ENCODE results near the gene ARHGEF17. TPM values are rescaled to one million over a fixed set of nuclear protein-coding genes. Genes with fewer than 3 reads are reported as not detected.

The ARHGEF17 gene
- total and polyA plus RNA-seq, 2 of the 13 experiments (the other 11 are each of a cell fraction or from before 2014, with no cell fraction given): 10.7 to 28.8 TPM

GRCh38 chr11:73271936-73272679 is 36.0 kb upstream of the ARHGEF17 start, which contains the start of gene P2RY6:
Gene P2RY6, plus strand, starts transcription at chr11:73272338. Its CDS starts 24,181 bp downstream, at chr11:73296519.
- no peak within 1 kb of the TSS for H2AFZ ChIP-seq (ENCODE audit: low read length)
- no peaks in the 10 kb centered on the region for H3K36me3 ChIP-seq (replicated peaks in 1 of 2; ENCODE audit: control insufficient read depth in 1 of 2, insufficient read depth in 2 of 2, low read length in 2 of 2)
- H4K20me1 ChIP-seq (ENCODE audit: insufficient read depth, low read length): no peaks in the 10 kb centered on the region
- H3K27me3 ChIP-seq (ENCODE audit: control insufficient read depth in 1 of 2, insufficient read depth in 2 of 2, low read length in 2 of 2): peaks cover 4 to 39% of the 10 kb centered on the region in 2 experiments; a peak in 4 of 5 replicates
- H3K27ac ChIP-seq (ENCODE audit: extremely low read length, insufficient read depth, low read length): no peak within 1 kb of the TSS
- FAIRE-seq: peak; percentile 83
- in situ Hi-C loops (cut with HindIII; ENCODE audit: extremely low pct_ligation_motif_present, low pct_unique_long_range_greater_than_20kb): no loop called here
- peaks cover 50% of the 10 kb centered on the region for H3K4me1 ChIP-seq (ENCODE audit: insufficient read depth, low read length)
- no peaks in the 10 kb centered on the region for H3K79me2 ChIP-seq (ENCODE audit: insufficient read depth, low read length)
- peak within 1 kb of the TSS; percentile 59 for H3K4me2 ChIP-seq (ENCODE audit: low read depth, low read length)
- H3K9ac ChIP-seq (ENCODE audit: insufficient read depth, low read depth, low read length): no peak within 1 kb of the TSS
- intact Hi-C loops (cut with micrococcal nuclease; ENCODE audit: unreplicated experiment): no loop called here
- WGBS (ENCODE audit: low lambda C conversion rate): 42% methylated on average over 11 of the region's 17 CpGs
- ChIA-PET CTCF (ENCODE audit: low intra/inter-chr PET ratio, low total read pairs) (no interaction called here), POLR2A (interaction anchor here (1.0 kb wide), 1 partner anchor 35 kb away, joined by 5 read pairs; no protein-coding TSS in a partner anchor)
- peak within 1 kb of the TSS in 1 of 3 experiments; percentile 45; a peak in 1 of 6 replicates for H3K4me3 ChIP-seq (replicated peaks in 1 of 3; ENCODE audit: insufficient read depth in 1 of 3, low read depth in 2 of 3, low read length in 3 of 3)
- peak; percentile 75 for DNase-seq (ENCODE audit: low spot score)
- no peaks in the 10 kb centered on the region for H3K9me3 ChIP-seq (ENCODE audit: low read length)
- no TSS peak for BruUV-seq (replicated peaks)
- peak; percentile 76 for ATAC-seq
- TF ChIP-seq ZBTB25 (CRISPR knock-in tag; IDR thresholded peaks at IDR 0.05) (no peak), ZNF446 (CRISPR knock-in tag; IDR thresholded peaks at IDR 0.05) (no peak), TRIM24 (CRISPR knock-in tag; IDR thresholded peaks at IDR 0.05) (no peak), ZSCAN25 (CRISPR knock-in tag; IDR thresholded peaks at IDR 0.05) (no peak), ATF1 (CRISPR knock-in tag; IDR thresholded peaks at IDR 0.05) (no peak), ZFP62 (CRISPR knock-in tag; IDR thresholded peaks at IDR 0.05) (no peak), WIZ (CRISPR knock-in tag; IDR thresholded peaks at IDR 0.05) (no peak), EP300 (IDR thresholded peaks at IDR 0.05; ENCODE audit: low read depth in 2 of 2, low read length in 2 of 2) (peak in 1 of 2 experiments; percentile 23; a peak in 1 of 4 replicates), EP300 (CRISPR knock-in tag; IDR thresholded peaks at IDR 0.05; ENCODE audit: borderline replicate concordance) (no peak), ZBTB21 (CRISPR knock-in tag; IDR thresholded peaks at IDR 0.05) (no peak), ZMYM3 (CRISPR knock-in tag; IDR thresholded peaks at IDR 0.05) (0 out of 2 replicates have a peak, but pooled peaks have one; percentile 19), ZBTB34 (CRISPR knock-in tag; IDR thresholded peaks at IDR 0.05) (no peak), ZNF629 (CRISPR knock-in tag; conservative IDR thresholded peaks at IDR 0.05) (no peak), RBM22 (optimal IDR thresholded peaks at IDR 0.05; ENCODE audit: low read length) (no peak), RCOR2 (CRISPR knock-in tag; IDR thresholded peaks at IDR 0.05) (0 out of 2 replicates have a peak, but pooled peaks have one; percentile 27), JARID2 (CRISPR knock-in tag; IDR thresholded peaks at IDR 0.05; ENCODE audit: insufficient replicate concordance) (no peak), AGO2 (optimal IDR thresholded peaks at IDR 0.05; ENCODE audit: low read depth, low read length) (no peak), HDAC2 (CRISPR knock-in tag; IDR thresholded peaks at IDR 0.05) (peak; percentile 39; the same call in 1 of the 2 replicates), ZNF337 (CRISPR knock-in tag; IDR thresholded peaks at IDR 0.05; ENCODE audit: borderline replicate concordance, low read depth) (no peak), MEIS1 (CRISPR knock-in tag; IDR thresholded peaks at IDR 0.05; ENCODE audit: borderline replicate concordance) (no peak), ZNF292 (CRISPR knock-in tag; IDR thresholded peaks at IDR 0.05; ENCODE audit: borderline replicate concordance, low read depth) (no peak), EHMT2 (IDR thresholded peaks at IDR 0.05; ENCODE audit: borderline replicate concordance, low read depth, low read length) (no peak), MAZ (IDR thresholded peaks at IDR 0.05; ENCODE audit: borderline replicate concordance, low read depth, low read length) (no peak), MAZ (CRISPR knock-in tag; IDR thresholded peaks at IDR 0.05; ENCODE audit: low read depth) (no peak)

Measured in HepG2 (cell line).